Keratinocyte (primary cell): Measurements from ENCODE around the gene DLX2. TPM values are rescaled to one million over a fixed set of nuclear protein-coding genes. Genes with fewer than 3 reads are reported as not detected.

Experiments used
- DNase-seq: peaks from one replicate; pipeline ENCODE4 v3.0.0-alpha.2; 2011; ENCODE audit warnings: low read depth, missing footprints, low spot score
- FAIRE-seq: peaks from 2 replicates; lab custom pipeline; 2011; peaks lifted over from hg19 to GRCh38; lab: Jason Lieb, UNC
- H2AFZ ChIP-seq: 2 replicates; pipeline ENCODE4 v1.6.0; 2012; ENCODE audit warnings: low read length, control low read depth, inconsistent platforms; ENCODE audit not compliant: control insufficient read depth
- H3K27ac ChIP-seq: 2 replicates; pipeline ENCODE4 v1.5.1; 2011; ENCODE audit warnings: low read length; ENCODE audit not compliant: control insufficient read depth, insufficient read depth
- H3K27me3 ChIP-seq: 3 replicates; pipeline ENCODE4 v1.6.0; 2011; ENCODE audit warnings: low read length; ENCODE audit not compliant: control insufficient read depth, insufficient read depth; ENCODE audit errors: extremely low read depth
- H3K36me3 ChIP-seq, 2 experiments: 2 replicates in 1 of 2; 3 replicates in 1 of 2; pipeline ENCODE4 v1.5.1; 2011; ENCODE audit warnings: low read length in 2 of 2, mild to moderate bottlenecking in 1 of 2; ENCODE audit not compliant: control insufficient read depth in 2 of 2, insufficient read depth in 2 of 2; ENCODE audit errors: extremely low read depth in 1 of 2
- H3K4me1 ChIP-seq: 3 replicates; pipeline ENCODE4 v1.5.1; 2011; ENCODE audit warnings: low read length; ENCODE audit not compliant: control insufficient read depth, insufficient read depth; ENCODE audit errors: extremely low read depth
- H3K4me2 ChIP-seq: 3 replicates; pipeline ENCODE4 v1.6.0; 2011; ENCODE audit warnings: low read depth, low read length; ENCODE audit not compliant: control insufficient read depth, insufficient read depth; ENCODE audit errors: extremely low read depth
- H3K4me3 ChIP-seq, 3 experiments: fragments of 200-600 bp in 1 of 3; sonication (generic) in 1 of 3; 2 replicates in 2 of 3; 3 replicates in 1 of 3; pipeline ENCODE4 v1.5.1; 2011 to 2016; ENCODE audit warnings: low read length in 3 of 3, mild to moderate bottlenecking in 3 of 3, control low read depth in 2 of 3, inconsistent platforms in 1 of 3, low read depth in 1 of 3, mixed read lengths in 1 of 3, mixed run types in 1 of 3, moderate library complexity in 1 of 3; ENCODE audit not compliant: control insufficient read depth in 2 of 3, insufficient read depth in 2 of 3; ENCODE audit errors: extremely low read depth in 1 of 3
- H3K79me2 ChIP-seq: 2 replicates; pipeline ENCODE4 v1.6.0; 2012; ENCODE audit warnings: low read length; ENCODE audit not compliant: control insufficient read depth, insufficient read depth
- H3K9ac ChIP-seq: 3 replicates; pipeline ENCODE4 v1.6.0; 2011; ENCODE audit warnings: low read length; ENCODE audit not compliant: control insufficient read depth, insufficient read depth; ENCODE audit errors: extremely low read depth
- H3K9me1 ChIP-seq: 3 replicates; pipeline ENCODE4 v1.6.0; 2011; ENCODE audit warnings: low read length; ENCODE audit not compliant: control insufficient read depth, insufficient read depth; ENCODE audit errors: extremely low read depth
- H3K9me3 ChIP-seq: 2 replicates; pipeline ENCODE4 v1.5.1; 2012; ENCODE audit warnings: low read depth, low read length; ENCODE audit not compliant: control insufficient read depth
- H4K20me1 ChIP-seq: 3 replicates; pipeline ENCODE4 v1.6.0; 2011; ENCODE audit warnings: low read length; ENCODE audit not compliant: control insufficient read depth, insufficient read depth; ENCODE audit errors: extremely low read depth
- CTCF ChIP-seq, 3 experiments: IDR thresholded peaks in 1 of 3; conservative IDR thresholded peaks in 1 of 3; optimal IDR thresholded peaks in 1 of 3; 2 replicates in 2 of 3; 3 replicates in 1 of 3; pipeline versions ENCODE3 to v1.5.1; 2011; ENCODE audit warnings: low read length in 3 of 3, mild to moderate bottlenecking in 3 of 3, moderate library complexity in 2 of 3, control low read depth in 1 of 3, inconsistent platforms in 1 of 3; ENCODE audit not compliant: insufficient read depth in 2 of 3; ENCODE audit errors: extremely low read depth in 1 of 3
- EZH2 ChIP-seq: IDR thresholded peaks from one replicate; pipeline ENCODE4 v1.6.1; 2012; ENCODE audit warnings: inconsistent platforms, mild to moderate bottlenecking, low read length, moderate library complexity
- dilution Hi-C: fragments of 300-500 bp; cut with MboI; formaldehyde crosslinking; loops from one replicate; pipeline ENCODE4 v1.7.0; 2020; ENCODE audit warnings: low sequenced_read_pairs; ENCODE audit not compliant: extremely low pct_ligation_motif_present
- polyA plus RNA-seq, 5 experiments: library from polyadenylated mRNA; depleted of rRNA in 3 of 5; stranded (reverse) in 3 of 5; stranded (forward) in 1 of 5; unstranded in 1 of 5; fragments of >200 nt; gene quantifications; 1 replicate in 1 of 5; 2 replicates in 3 of 5; 3 replicates in 1 of 5; pipeline versions ENCODE4 v1.2.1 to v1.2.3, GENCODE V29; 2011 to 2012; ENCODE audit warnings: missing spikeins in 2 of 5, low read depth in 1 of 5, low replicate concordance in 1 of 5

Gene DLX2
- polyA plus RNA-seq, 1 donor (not counting 4 experiments of a cell fraction or from before 2014, with no cell fraction given): 0.29 TPM

- Histone ChIP-seq H3K4me3 (no peak overlapping the region), H3K4me2 (no peak overlapping the region), H4K20me1 (no peaks in the 10 kb centered on the region), H2AFZ (no peak overlapping the region), H3K9me3 (no peaks in the 10 kb centered on the region), H3K9ac (no peak overlapping the region), H3K36me3 (no peaks in the 10 kb centered on the region), H3K4me1 (no peaks in the 10 kb centered on the region), H3K79me2 (no peaks in the 10 kb centered on the region), H3K27me3 (no peaks in the 10 kb centered on the region), H3K27ac (no peak overlapping the region), H3K9me1 (no peaks in the 10 kb centered on the region)
- DNase-seq (no peak), FAIRE-seq (no peak)
- no peak for TF ChIP-seq CTCF (optimal IDR thresholded peaks at IDR 0.05 in 1 of 3, IDR thresholded peaks at IDR 0.05 in 1 of 3, conservative IDR thresholded peaks at IDR 0.05 in 1 of 3; ENCODE audit: extremely low read depth in 1 of 3, insufficient read depth in 2 of 3, low read length in 3 of 3)
- TF ChIP-seq EZH2: no peak
- dilution Hi-C loops: no loop called here
Observed at GRCh38 chr2:172052000-172052983, 50.4 kb downstream of the DLX2 start.

- no peaks in the 10 kb centered on the region for H3K9me3 ChIP-seq
- dilution Hi-C loops: no loop called here
- no peaks in the 10 kb centered on the region for H3K4me1 ChIP-seq
Observed at GRCh38 chr2:172050479-172051125, 52.1 kb downstream of the DLX2 start.

More at GRCh38 chr2:172050479-172051125, 52.1 kb downstream of the DLX2 start:
- Histone ChIP-seq H3K9me1 (no peaks in the 10 kb centered on the region), H4K20me1 (no peaks in the 10 kb centered on the region), H3K79me2 (no peaks in the 10 kb centered on the region), H3K4me3 (no peak overlapping the region), H3K4me2 (no peak overlapping the region), H2AFZ (no peak overlapping the region), H3K9ac (no peak overlapping the region), H3K27ac (no peak overlapping the region), H3K27me3 (no peaks in the 10 kb centered on the region), H3K36me3 (no peaks in the 10 kb centered on the region)
- TF ChIP-seq EZH2: no peak
- DNase-seq (no peak), FAIRE-seq (no peak)
